Liver (tissue), 9 donors: ENCODE results near the gene APH1A. TPM values are rescaled to one million over a fixed set of nuclear protein-coding genes. Genes with fewer than 3 reads are reported as not detected.

Experiments
- DNase-seq: peaks from one replicate; pipeline ENCODE4 v3.0.0-alpha.2; 2017; ENCODE audit warnings: low spot score
- H3K27ac ChIP-seq, 2 donors: one replicate each; pipeline ENCODE4 v1.7.0; 2013; ENCODE audit warnings: inconsistent platforms in 2 of 2, low read length in 2 of 2, control low read depth in 1 of 2, low read depth in 1 of 2, mild to moderate bottlenecking in 1 of 2
- H3K27me3 ChIP-seq, 4 donors: one replicate each; pipeline versions ENCODE4 v1.6.1 to v1.7.0; 2013; ENCODE audit warnings: low read length in 3 of 4, inconsistent platforms in 1 of 4, mild to moderate bottlenecking in 1 of 4, moderate library complexity in 1 of 4; ENCODE audit not compliant: control insufficient read depth in 4 of 4, insufficient read depth in 4 of 4
- H3K36me3 ChIP-seq, 4 donors: one replicate each; pipeline versions ENCODE4 v1.6.1 to v1.7.0; 2013; ENCODE audit warnings: low read length in 3 of 4, mild to moderate bottlenecking in 3 of 4, low read depth in 1 of 4, moderate library complexity in 1 of 4; ENCODE audit not compliant: control insufficient read depth in 4 of 4, insufficient read depth in 3 of 4
- H3K4me1 ChIP-seq, 4 donors: one replicate each; pipeline versions ENCODE4 v1.6.1 to v1.7.0; 2013; ENCODE audit warnings: low read length in 3 of 4, mild to moderate bottlenecking in 3 of 4, moderate library complexity in 1 of 4; ENCODE audit not compliant: control insufficient read depth in 4 of 4, insufficient read depth in 4 of 4
- H3K4me3 ChIP-seq, 3 donors: one replicate each; pipeline versions ENCODE4 v1.6.1 to v1.7.0; 2013; ENCODE audit warnings: low read length in 3 of 3, control low read depth in 1 of 3, low read depth in 1 of 3, mild to moderate bottlenecking in 1 of 3
- H3K9ac ChIP-seq, 2 donors: one replicate each; pipeline ENCODE4 v1.7.0; 2013; ENCODE audit warnings: low read length in 2 of 2, mild to moderate bottlenecking in 2 of 2, moderate library complexity in 2 of 2, control low read depth in 1 of 2, low read depth in 1 of 2
- H3K9me3 ChIP-seq, 4 donors: one replicate each; pipeline versions ENCODE4 v1.6.1 to v1.7.0; 2013; ENCODE audit warnings: low read length in 3 of 4; ENCODE audit not compliant: control insufficient read depth in 4 of 4
- CTCF ChIP-seq: fragments of 150-350 bp; IDR thresholded peaks from 2 replicates; pipeline ENCODE4 v1.5.1; 2017; ENCODE audit warnings: improper control_type of control experiment, low read depth, low read length; ENCODE audit not compliant: missing input control
- EGR1 ChIP-seq, 2 donors: IDR thresholded peaks; 2 replicates each; pipeline ENCODE4 v1.6.1; 2016 to 2018; ENCODE audit warnings: antibody characterized with exemption in 2 of 2, low read depth in 2 of 2
- HNF4A ChIP-seq, 2 donors: conservative IDR thresholded peaks; 2 replicates each; pipeline ENCODE4 v1.6.1; 2016; ENCODE audit warnings: antibody characterized with exemption in 2 of 2, mild to moderate bottlenecking in 2 of 2
- HNF4G ChIP-seq: IDR thresholded peaks from 2 replicates; pipeline ENCODE4 v1.6.1; 2016; ENCODE audit warnings: antibody characterized with exemption
- JUND ChIP-seq, 2 donors: IDR thresholded peaks; 2 replicates each; pipeline ENCODE4 v1.6.1; 2016; ENCODE audit warnings: antibody characterized with exemption in 2 of 2
- NR2F2 ChIP-seq: IDR thresholded peaks from 2 replicates; pipeline ENCODE4 v1.6.1; 2016; ENCODE audit warnings: antibody characterized with exemption
- RAD21 ChIP-seq, 2 donors: IDR thresholded peaks; 2 replicates each; pipeline ENCODE4 v1.6.1; 2016; ENCODE audit warnings: antibody characterized with exemption in 2 of 2, mild to moderate bottlenecking in 2 of 2
- REST ChIP-seq: IDR thresholded peaks from 2 replicates; pipeline ENCODE4 v1.6.1; 2016; ENCODE audit warnings: antibody characterized with exemption, mild to moderate bottlenecking
- RXRA ChIP-seq, 2 donors: IDR thresholded peaks; 2 replicates each; pipeline ENCODE4 v1.6.1; 2017 to 2018; ENCODE audit warnings: antibody characterized with exemption in 2 of 2, mild to moderate bottlenecking in 1 of 2
- SP1 ChIP-seq: IDR thresholded peaks from 2 replicates; pipeline ENCODE4 v1.6.1; 2018; ENCODE audit warnings: antibody characterized with exemption, mild to moderate bottlenecking
- TAF1 ChIP-seq: conservative IDR thresholded peaks from 2 replicates; pipeline ENCODE4 v1.6.1; 2016; ENCODE audit warnings: antibody characterized with exemption, mild to moderate bottlenecking
- YY1 ChIP-seq: IDR thresholded peaks from 2 replicates; pipeline ENCODE4 v1.6.1; 2016; ENCODE audit warnings: antibody characterized with exemption, mild to moderate bottlenecking
- ZBTB33 ChIP-seq: IDR thresholded peaks from 2 replicates; pipeline ENCODE4 v1.6.1; 2016; ENCODE audit warnings: antibody characterized with exemption
- WGBS: extraction: QIAGEN DNeasy Blood & Tissue Kit; methylation state at CpG from one replicate; pipeline ENCODE4 v1.1.7; 2013; 5-methylcytosine and 5-hydroxymethylcytosine counted together
- polyA plus RNA-seq, 2 donors: library from polyadenylated mRNA; stranded (reverse) in 1 of 2; unstranded in 1 of 2; fragments of 200-250 nt in 1 of 2; fragments of >200 nt in 1 of 2; fragmentation: Nextera tagmentation in 1 of 2; extraction: Ambion mirVana in 1 of 2; gene quantifications; one replicate each; pipeline versions ENCODE4 v1.2.1 to v1.2.3, GENCODE V29; 2013 to 2015
- total RNA-seq, 2 donors: library from RNA; depleted of rRNA; stranded (reverse); fragments of >200 nt; gene quantifications; one replicate each; pipeline ENCODE4 v1.2.3, GENCODE V29; 2014
- TF ChIP-seq, protein P1 (sequence below): IDR thresholded peaks from 2 replicates; pipeline ENCODE4 v1.6.1; 2016; ENCODE audit warnings: antibody characterized with exemption
- TF ChIP-seq, protein P2 (sequence below): IDR thresholded peaks from 2 replicates; pipeline ENCODE4 v1.6.1; 2016; ENCODE audit warnings: antibody characterized with exemption
- donor health status: healthy.
- donor health status: healthy.
- donor health status: healthy.
- donor health status: healthy.
- donor health status: healthy.

The APH1A gene
- total and polyA plus RNA-seq, 4 donors: 25.1 to 93.6 (median 57.1) TPM

DNA sequence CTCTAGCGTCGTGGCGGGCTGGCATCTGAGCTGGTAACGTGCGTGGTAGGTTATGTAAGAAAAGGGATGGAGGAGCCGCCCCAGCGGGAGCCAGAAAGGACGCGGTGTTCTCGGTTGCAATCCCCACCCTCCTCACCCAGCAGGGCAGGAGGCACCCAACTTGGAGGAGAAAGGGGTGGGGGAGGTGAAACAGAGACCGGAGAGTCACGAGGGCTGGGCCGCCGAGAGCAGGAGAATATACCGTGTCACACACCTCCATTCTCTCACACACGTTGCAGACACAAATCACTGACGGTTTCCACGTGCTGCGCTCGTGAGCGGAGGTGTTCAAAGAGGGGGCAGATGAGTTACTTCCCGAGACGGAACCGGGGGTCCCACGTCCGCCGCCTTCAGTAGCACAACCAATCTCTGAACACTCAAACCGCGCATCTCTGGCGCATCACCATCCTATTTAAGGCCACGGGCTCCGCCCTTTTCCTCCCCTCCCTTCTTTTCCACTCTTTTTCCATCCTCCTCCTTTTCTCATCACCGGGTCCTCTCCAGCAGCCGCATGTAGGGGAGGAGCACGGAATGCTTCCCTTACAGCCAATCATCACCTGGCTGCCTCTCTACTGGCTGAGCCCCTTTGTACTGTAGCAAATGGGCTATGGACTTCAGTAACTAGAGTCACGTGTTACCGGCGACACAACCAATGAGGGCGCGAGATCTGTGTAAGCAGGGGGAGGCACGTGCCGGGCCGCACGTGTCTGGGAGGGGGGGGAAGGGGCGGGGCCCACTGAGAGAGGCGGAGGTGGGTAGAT lies 13.1 kb upstream of the APH1A start, which contains the start of gene CIART:
Gene CIART, plus strand, starts transcription at position 797 of the 800 bp plus-strand sequence. CDS start 714 bp downstream, outside the sequence.
- TF ChIP-seq REST (no peak), HNF4G (peak; percentile 49), TAF1 (peak; percentile 39), RAD21 (IDR thresholded peaks at IDR 0.05) (no peak), RXRA (IDR thresholded peaks at IDR 0.05) (peak; percentile 6 to 7), EGR1 (IDR thresholded peaks at IDR 0.05; ENCODE audit: low read depth in 2 of 2) (peak in 1 of 2 donors; percentile 16), HNF4A (conservative IDR thresholded peaks at IDR 0.05) (peak; percentile 25 to 65), SP1 (peak; percentile 92), YY1 (peak; percentile 47), ZBTB33 (peak; percentile 22)
- TF ChIP-seq, protein P1, sequence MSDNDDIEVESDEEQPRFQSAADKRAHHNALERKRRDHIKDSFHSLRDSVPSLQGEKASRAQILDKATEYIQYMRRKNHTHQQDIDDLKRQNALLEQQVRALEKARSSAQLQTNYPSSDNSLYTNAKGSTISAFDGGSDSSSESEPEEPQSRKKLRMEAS: peak; percentile 96
- TF ChIP-seq, protein P2, sequence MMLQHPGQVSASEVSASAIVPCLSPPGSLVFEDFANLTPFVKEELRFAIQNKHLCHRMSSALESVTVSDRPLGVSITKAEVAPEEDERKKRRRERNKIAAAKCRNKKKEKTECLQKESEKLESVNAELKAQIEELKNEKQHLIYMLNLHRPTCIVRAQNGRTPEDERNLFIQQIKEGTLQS: no peak
- Histone ChIP-seq H3K4me3 (peak within 1 kb of the TSS; percentile 52 to 69 (median 59)), H3K4me1 (peaks cover 7 to 60% (median 54%) of the 10 kb centered on the region in 4 donors), H3K9me3 (no peaks in the 10 kb centered on the region), H3K27ac (peak within 1 kb of the TSS; percentile 79 to 88), H3K9ac (peak within 1 kb of the TSS; percentile 39 to 94), H3K36me3 (peaks cover 0 to 8% (median 8%) of the 10 kb centered on the region in 4 donors), H3K27me3 (no peaks in the 10 kb centered on the region)
- WGBS: under 1% methylated on average over 46 of the region's 46 CpGs
- peak; percentile 81 for DNase-seq

DNA sequence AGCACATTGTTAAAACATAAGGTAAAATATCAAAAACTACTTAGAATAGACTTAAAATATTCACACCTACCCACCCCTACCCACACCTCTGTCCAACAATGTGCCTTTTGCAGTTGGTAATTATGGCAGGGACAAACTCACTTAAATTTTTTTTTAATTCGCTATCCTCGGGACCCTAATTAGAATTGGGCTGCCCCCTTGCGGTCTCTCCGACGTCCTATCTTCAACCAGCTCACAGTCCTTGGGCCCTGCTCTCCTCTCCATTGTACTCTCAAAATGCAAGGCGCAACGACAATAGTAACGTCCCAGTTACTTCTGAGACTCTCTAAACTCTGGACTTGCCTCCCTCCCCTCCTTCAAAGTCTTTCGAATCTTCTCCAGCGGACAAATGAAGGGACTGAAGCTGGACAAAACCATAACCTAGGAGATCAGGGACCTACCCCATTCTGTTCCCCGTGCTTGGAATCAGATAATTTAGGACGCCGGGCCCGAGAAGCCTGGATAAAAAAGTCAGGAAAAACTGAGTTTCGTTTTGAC lies 12.5 kb upstream of the APH1A start:
- 2% methylated on average over 15 of the region's 15 CpGs for WGBS

More for the DNA sequence above, 12.5 kb upstream of the APH1A start:
- Histone ChIP-seq H3K9ac (peak overlapping the region; percentile 39 to 94), H3K36me3 (peaks cover 0 to 4% (median 3%) of the 10 kb centered on the region in 4 donors), H3K27ac (peak overlapping the region; percentile 79 to 88), H3K4me1 (peaks cover 7 to 60% (median 54%) of the 10 kb centered on the region in 4 donors), H3K9me3 (no peaks in the 10 kb centered on the region), H3K27me3 (no peaks in the 10 kb centered on the region), H3K4me3 (peak overlapping the region; percentile 50 to 63 (median 52))
- TF ChIP-seq CTCF: peak; percentile 72
- peak; percentile 28 for TF ChIP-seq NR2F2
- TF ChIP-seq YY1: peak; percentile 10
- no peak for TF ChIP-seq JUND (IDR thresholded peaks at IDR 0.05)
- TF ChIP-seq, protein P1: no peak
- peak; percentile 84 to 90 for TF ChIP-seq RAD21 (IDR thresholded peaks at IDR 0.05)
- peak in 1 of 2 donors; percentile 3 for TF ChIP-seq RXRA (IDR thresholded peaks at IDR 0.05)
- peak; percentile 67 for DNase-seq
